Duodenal mucosa (tissue), 2 donors: ENCODE measurements around the gene TAP2.
"Not testable (repeated sequence)": the region's sequence is repeated elsewhere in the genome, so short reads cannot be mapped to it uniquely, and the experiment has no call there.

ENCODE experiments used
- H3K27ac ChIP-seq: one replicate; pipeline ENCODE4 v1.7.0; 2013; ENCODE audit warnings: low read depth, low read length
- H3K27me3 ChIP-seq, 2 donors: one replicate each; pipeline ENCODE4 v1.7.0; 2013; ENCODE audit warnings: low read length in 2 of 2, control low read depth in 1 of 2; ENCODE audit not compliant: insufficient read depth in 2 of 2, control insufficient read depth in 1 of 2
- H3K36me3 ChIP-seq, 2 donors: one replicate each; pipeline ENCODE4 v1.7.0; 2013; ENCODE audit warnings: low read length in 2 of 2, control low read depth in 1 of 2; ENCODE audit not compliant: insufficient read depth in 2 of 2, control insufficient read depth in 1 of 2
- H3K4me1 ChIP-seq, 2 donors: one replicate each; pipeline ENCODE4 v1.7.0; 2013; ENCODE audit warnings: low read length in 2 of 2, control low read depth in 1 of 2; ENCODE audit not compliant: insufficient read depth in 2 of 2, control insufficient read depth in 1 of 2
- H3K4me3 ChIP-seq, 2 donors: one replicate each; pipeline ENCODE4 v1.7.0; 2013; ENCODE audit warnings: low read length in 2 of 2, low read depth in 1 of 2
- H3K9ac ChIP-seq, 2 donors: one replicate each; pipeline ENCODE4 v1.7.0; 2013; ENCODE audit warnings: low read length in 2 of 2, low read depth in 1 of 2
- H3K9me3 ChIP-seq, 2 donors: one replicate each; pipeline ENCODE4 v1.7.0; 2013; ENCODE audit warnings: low read length in 2 of 2, control low read depth in 1 of 2; ENCODE audit not compliant: control insufficient read depth in 1 of 2

The TAP2 gene

GRCh38 chr6:32816746-32817204, 21.8 kb downstream of the TAP2 start, which contains the start of gene HLA-DOB:
Gene HLA-DOB, minus strand, starts transcription at chr6:32817002. Its CDS starts 51 bp downstream, at chr6:32816951.
- Histone ChIP-seq H3K9me3 (no peaks in the 10 kb centered on the region), H3K36me3 (no peaks in the 10 kb centered on the region), H3K9ac (no peak within 1 kb of the TSS), H3K27ac (no peak within 1 kb of the TSS), H3K4me1 (peaks cover 0 to 3% of the 10 kb centered on the region in 2 donors), H3K4me3 (peak within 1 kb of the TSS; percentile 27 to 33), H3K27me3 (no peaks in the 10 kb centered on the region)

GRCh38 chr6:32815996-32816395, 22.5 kb downstream of the TAP2 start:
- no peak overlapping the region for H3K27ac ChIP-seq
- peaks cover 0 to 3% of the 10 kb centered on the region in 2 donors for H3K4me1 ChIP-seq
- no peak overlapping the region for H3K4me3 ChIP-seq
- H3K9ac ChIP-seq: no peak overlapping the region
- H3K36me3 ChIP-seq: no peaks in the 10 kb centered on the region
- no peaks in the 10 kb centered on the region for H3K27me3 ChIP-seq
- no peaks in the 10 kb centered on the region for H3K9me3 ChIP-seq

DNA sequence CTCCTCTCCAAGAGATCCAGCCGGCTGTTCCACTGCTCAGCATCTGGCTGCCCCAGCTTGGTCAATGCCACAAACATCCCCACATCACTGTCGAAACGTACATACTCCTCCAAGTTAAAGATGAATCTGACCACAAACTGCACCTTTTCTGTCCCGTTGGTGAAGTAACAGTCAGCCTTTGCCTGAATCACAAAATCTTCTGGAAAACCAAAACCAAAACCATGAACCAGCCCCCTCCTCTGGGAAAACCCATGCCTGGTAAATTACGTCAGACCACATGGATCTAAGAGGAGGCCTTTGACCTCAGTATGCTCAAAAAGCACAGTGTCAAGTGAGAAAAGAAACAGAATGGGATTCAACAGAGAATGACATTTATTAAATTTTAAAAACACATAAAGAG, 23.4 kb downstream of the TAP2 start:
- Histone ChIP-seq H3K4me3 (peak overlapping the region in 1 of 2 donors; percentile 16), H3K36me3 (no peaks in the 10 kb centered on the region), H3K4me1 (peaks cover 0 to 3% of the 10 kb centered on the region in 2 donors), H3K27me3 (no peaks in the 10 kb centered on the region), H3K9ac (no peak overlapping the region), H3K9me3 (no peaks in the 10 kb centered on the region), H3K27ac (no peak overlapping the region)

- Histone ChIP-seq H3K9me3 (no peaks in the 10 kb centered on the region), H3K27ac (no peak overlapping the region), H3K27me3 (no peaks in the 10 kb centered on the region), H3K9ac (no peak overlapping the region), H3K4me1 (peaks cover 0 to 3% of the 10 kb centered on the region in 2 donors), H3K36me3 (no peaks in the 10 kb centered on the region), H3K4me3 (no peak overlapping the region)
Observed at GRCh38 chr6:32814145-32814544, 24.4 kb downstream of the TAP2 start.

DNA sequence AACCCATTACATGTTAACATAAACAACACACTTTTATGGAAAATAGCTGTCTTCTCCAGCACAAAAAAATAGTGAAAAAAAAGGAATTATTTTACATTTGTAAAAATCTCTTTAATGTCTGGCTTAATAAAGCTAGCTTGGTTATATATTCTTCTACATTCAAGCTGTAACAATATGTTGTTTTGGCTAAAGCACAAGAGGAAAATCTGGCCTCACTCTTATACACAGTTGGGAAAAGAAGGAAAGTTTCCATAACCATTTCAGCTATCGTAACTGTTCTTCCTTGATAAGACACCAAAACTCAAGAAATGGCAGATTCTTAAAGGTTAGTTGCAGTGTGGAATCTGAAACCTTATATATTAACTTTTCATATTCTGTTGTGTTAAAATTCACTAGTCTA, 29.4 kb downstream of the TAP2 start:
- Histone ChIP-seq H3K27ac (no peak overlapping the region), H3K4me3 (no peak overlapping the region), H3K9ac (no peak overlapping the region), H3K36me3 (no peaks in the 10 kb centered on the region), H3K9me3 (no peaks in the 10 kb centered on the region), H3K27me3 (no peaks in the 10 kb centered on the region), H3K4me1 (no peaks in the 10 kb centered on the region)

DNA sequence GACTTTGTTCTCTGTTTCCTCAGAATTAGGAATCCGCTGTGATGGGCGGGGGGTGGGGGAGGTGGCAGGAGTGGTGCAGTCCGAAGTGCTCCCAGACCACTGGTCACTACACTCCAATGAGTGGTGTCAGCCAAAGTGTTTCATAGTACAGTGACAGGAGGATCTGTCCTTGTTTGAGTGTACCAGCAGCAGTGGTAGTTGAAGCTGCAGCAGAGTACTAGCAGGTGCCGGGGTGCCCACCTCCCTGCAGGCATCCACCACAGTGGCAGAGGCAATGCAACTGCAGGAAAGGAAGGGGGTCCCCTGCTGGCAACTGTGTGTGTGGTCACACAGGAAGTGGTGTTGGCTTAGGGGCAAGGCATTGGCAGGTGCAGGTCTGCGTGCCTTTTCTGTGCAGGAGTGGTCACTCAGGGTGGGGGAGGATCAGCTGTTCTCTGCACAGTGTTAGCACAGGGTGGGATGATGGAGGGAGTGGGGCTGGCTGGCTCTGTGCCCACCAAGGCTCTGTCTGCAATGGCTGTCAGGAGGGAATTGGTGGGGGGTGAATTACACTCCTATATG, 31.4 kb downstream of the TAP2 start:
- H3K27me3 ChIP-seq: peaks cover 0 to 3% of the 10 kb centered on the region in 2 donors
- H3K9me3 ChIP-seq: no peaks in the 10 kb centered on the region
- no peaks in the 10 kb centered on the region for H3K4me1 ChIP-seq
- H3K4me3 ChIP-seq: no peak overlapping the region
- no peak overlapping the region for H3K27ac ChIP-seq
- no peaks in the 10 kb centered on the region for H3K36me3 ChIP-seq
- H3K9ac ChIP-seq: no peak overlapping the region

GRCh38 chr6:32805404-32805803, 33.1 kb downstream of the TAP2 start:
- H3K4me3 ChIP-seq, H3K27me3 ChIP-seq, H3K9me3 ChIP-seq, H3K4me1 ChIP-seq, H3K9ac ChIP-seq, H3K27ac ChIP-seq, H3K36me3 ChIP-seq: not testable (repeated sequence)

- Histone ChIP-seq H3K9ac (no peak overlapping the region), H3K9me3 (no peaks in the 10 kb centered on the region), H3K4me1 (no peaks in the 10 kb centered on the region), H3K27me3 (peaks cover 3 to 8% of the 10 kb centered on the region in 2 donors), H3K27ac (no peak overlapping the region), H3K4me3 (no peak overlapping the region), H3K36me3 (no peaks in the 10 kb centered on the region)
Observed at GRCh38 chr6:32803416-32803815, 35.1 kb downstream of the TAP2 start.

GRCh38 chr6:32799740-32800139, 38.8 kb downstream of the TAP2 start:
- H3K4me1 ChIP-seq: peaks cover 4 to 10% of the 10 kb centered on the region in 2 donors
- H3K27me3 ChIP-seq: peaks cover 7 to 8% of the 10 kb centered on the region in 2 donors
- H3K27ac ChIP-seq: no peak overlapping the region

GRCh38 chr6:32799168-32799567, 39.4 kb downstream of the TAP2 start:
- Histone ChIP-seq H3K27ac (no peak overlapping the region), H3K4me1 (peaks cover 4 to 10% of the 10 kb centered on the region in 2 donors), H3K27me3 (peaks cover 8% of the 10 kb centered on the region in 2 donors), H3K36me3 (no peaks in the 10 kb centered on the region), H3K4me3 (no peak overlapping the region), H3K9ac (no peak overlapping the region), H3K9me3 (no peaks in the 10 kb centered on the region)

More at GRCh38 chr6:32799740-32800139, 38.8 kb downstream of the TAP2 start:
- no peak overlapping the region for H3K4me3 ChIP-seq
- H3K9ac ChIP-seq: no peak overlapping the region
- H3K36me3 ChIP-seq: no peaks in the 10 kb centered on the region
- H3K9me3 ChIP-seq: no peaks in the 10 kb centered on the region
